Heart left ventricle (tissue), 13 donors: ENCODE measurements around the gene APOD.
"Not testable (repeated sequence)": the region's sequence is repeated elsewhere in the genome, so short reads cannot be mapped to it uniquely, and the experiment has no call there.

Experiments
- POLR2A ChIP-seq, 2 donors: fragments of 450-650 bp; IDR thresholded peaks; one replicate each; pipeline ENCODE4 v1.6.1; 2017; ENCODE audit warnings: antibody characterized with exemption in 2 of 2, mild to moderate bottlenecking in 2 of 2, moderate library complexity in 2 of 2
- TF ChIP-seq, protein P1 (sequence below), 12 donors: fragments of 200-600 bp; sonication (generic) in 4 of 12; IDR thresholded peaks; one replicate each; pipeline versions ENCODE4 v1.5.0 to v1.8.0; 2018 to 2022; ENCODE audit warnings: antibody characterized with exemption in 12 of 12, mild to moderate bottlenecking in 5 of 12
- donor health status: ischemic (EF 13 %, LVEDD 7.1; RV severe dilation, severe dysfunction).
- donor health status: DM: no; HTN: yes; CAD: no.
- donor health status: DM: no; HTN: no; CAD: no.
- donor health status: ischemic (EF 25% LVEDD 6.9; RV normal size, moderate dysfunction).
- donor health status: ischemic (EF 25% LVEDD 5.7; RV mildly dilated, moderate dysfunction).
- donor health status: ischemic (EF 35%, LVEDD 5.7; RV mildly dilated, moderate dysfunction).
- donor health status: nonischemic (EF 11% LVEDD 7.7; RV severe dilation, severe dysfunction).
- donor health status: DM: yes; HTN: yes; CAD: no.
- donor health status: PGD.
- donor health status: ischemic (EF 29% LVEDD 5.4; RV normal size, mild dysfunction).
- donor health status: nonischemic (EF 23%, LVEDD 6.1; RV moderate dilation, normal function).

DNA sequence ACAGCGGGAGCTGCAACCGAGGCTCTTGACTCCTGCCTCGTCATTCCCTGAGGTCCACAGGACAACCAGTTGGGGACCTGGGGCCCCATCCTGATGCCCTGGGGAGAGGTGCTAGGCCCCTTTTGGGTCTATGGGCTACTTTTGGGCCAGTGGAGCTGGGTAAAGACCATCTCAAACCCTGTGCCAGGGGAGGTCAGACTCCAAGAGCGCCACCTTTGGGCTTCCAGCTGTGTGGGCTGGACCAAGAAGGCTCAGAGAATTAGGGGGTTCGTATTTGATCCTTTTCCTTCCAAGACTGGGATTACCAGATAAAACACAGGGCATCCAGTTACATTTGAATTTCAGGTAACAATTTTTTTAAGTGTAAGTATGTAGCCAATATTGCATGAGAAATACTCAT, 33.4 kb upstream of the APOD start:
- TF ChIP-seq POLR2A (IDR thresholded peaks at IDR 0.05) = not testable (repeated sequence)
- TF ChIP-seq, protein P1, sequence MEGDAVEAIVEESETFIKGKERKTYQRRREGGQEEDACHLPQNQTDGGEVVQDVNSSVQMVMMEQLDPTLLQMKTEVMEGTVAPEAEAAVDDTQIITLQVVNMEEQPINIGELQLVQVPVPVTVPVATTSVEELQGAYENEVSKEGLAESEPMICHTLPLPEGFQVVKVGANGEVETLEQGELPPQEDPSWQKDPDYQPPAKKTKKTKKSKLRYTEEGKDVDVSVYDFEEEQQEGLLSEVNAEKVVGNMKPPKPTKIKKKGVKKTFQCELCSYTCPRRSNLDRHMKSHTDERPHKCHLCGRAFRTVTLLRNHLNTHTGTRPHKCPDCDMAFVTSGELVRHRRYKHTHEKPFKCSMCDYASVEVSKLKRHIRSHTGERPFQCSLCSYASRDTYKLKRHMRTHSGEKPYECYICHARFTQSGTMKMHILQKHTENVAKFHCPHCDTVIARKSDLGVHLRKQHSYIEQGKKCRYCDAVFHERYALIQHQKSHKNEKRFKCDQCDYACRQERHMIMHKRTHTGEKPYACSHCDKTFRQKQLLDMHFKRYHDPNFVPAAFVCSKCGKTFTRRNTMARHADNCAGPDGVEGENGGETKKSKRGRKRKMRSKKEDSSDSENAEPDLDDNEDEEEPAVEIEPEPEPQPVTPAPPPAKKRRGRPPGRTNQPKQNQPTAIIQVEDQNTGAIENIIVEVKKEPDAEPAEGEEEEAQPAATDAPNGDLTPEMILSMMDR (IDR thresholded peaks at IDR 0.05) = not testable (repeated sequence)
